Bronchial epithelial cell (primary cell): ENCODE measurements around the gene PTPN3. TPM values are rescaled to one million over a fixed set of nuclear protein-coding genes. Genes with fewer than 3 reads are reported as not detected.
A peak's percentile ranks its signal among the peaks of the same experiment; 100 is the strongest.

Experiments used
- DNase-seq: peaks from one replicate; pipeline ENCODE4 v3.0.0-alpha.2; 2010; ENCODE audit warnings: low read depth
- FAIRE-seq: peaks from 2 replicates; lab custom pipeline; 2011; peaks lifted over from hg19 to GRCh38; lab: Jason Lieb, UNC
- H3K27me3 ChIP-seq: 2 replicates; pipeline ENCODE4 v1.5.1; 2011; ENCODE audit warnings: low read length; ENCODE audit not compliant: control insufficient read depth, insufficient read depth
- H3K36me3 ChIP-seq: 2 replicates; pipeline ENCODE4 v1.5.1; 2011; ENCODE audit warnings: low read length; ENCODE audit not compliant: control insufficient read depth, insufficient read depth
- H3K4me3 ChIP-seq: 2 replicates; pipeline ENCODE4 v1.5.1; 2011; ENCODE audit warnings: mild to moderate bottlenecking, low read depth, low read length, control low read depth
- CTCF ChIP-seq: IDR thresholded peaks from 2 replicates; pipeline ENCODE4 v1.5.1; 2011; ENCODE audit warnings: mild to moderate bottlenecking, moderate library complexity, low read length, control low read depth, inconsistent platforms; ENCODE audit not compliant: insufficient read depth, severe bottlenecking
- total RNA-seq: library from RNA; depleted of rRNA; stranded (reverse); fragments of >200 nt; gene quantifications from 2 replicates; pipeline ENCODE4 v1.2.1, GENCODE V29; 2014

PTPN3 gene
- total RNA-seq, 1 donor from 2014 or later = 14.2 TPM

GRCh38 chr9:109467936-109468335 lies 30.2 kb downstream of the PTPN3 start:
- H3K27me3 ChIP-seq = no peaks in the 10 kb centered on the region
- no peaks in the 10 kb centered on the region for H3K36me3 ChIP-seq
- H3K4me3 ChIP-seq = no peak overlapping the region
- TF ChIP-seq CTCF = no peak
- DNase-seq (peak; percentile 71), FAIRE-seq (no peak)

DNA sequence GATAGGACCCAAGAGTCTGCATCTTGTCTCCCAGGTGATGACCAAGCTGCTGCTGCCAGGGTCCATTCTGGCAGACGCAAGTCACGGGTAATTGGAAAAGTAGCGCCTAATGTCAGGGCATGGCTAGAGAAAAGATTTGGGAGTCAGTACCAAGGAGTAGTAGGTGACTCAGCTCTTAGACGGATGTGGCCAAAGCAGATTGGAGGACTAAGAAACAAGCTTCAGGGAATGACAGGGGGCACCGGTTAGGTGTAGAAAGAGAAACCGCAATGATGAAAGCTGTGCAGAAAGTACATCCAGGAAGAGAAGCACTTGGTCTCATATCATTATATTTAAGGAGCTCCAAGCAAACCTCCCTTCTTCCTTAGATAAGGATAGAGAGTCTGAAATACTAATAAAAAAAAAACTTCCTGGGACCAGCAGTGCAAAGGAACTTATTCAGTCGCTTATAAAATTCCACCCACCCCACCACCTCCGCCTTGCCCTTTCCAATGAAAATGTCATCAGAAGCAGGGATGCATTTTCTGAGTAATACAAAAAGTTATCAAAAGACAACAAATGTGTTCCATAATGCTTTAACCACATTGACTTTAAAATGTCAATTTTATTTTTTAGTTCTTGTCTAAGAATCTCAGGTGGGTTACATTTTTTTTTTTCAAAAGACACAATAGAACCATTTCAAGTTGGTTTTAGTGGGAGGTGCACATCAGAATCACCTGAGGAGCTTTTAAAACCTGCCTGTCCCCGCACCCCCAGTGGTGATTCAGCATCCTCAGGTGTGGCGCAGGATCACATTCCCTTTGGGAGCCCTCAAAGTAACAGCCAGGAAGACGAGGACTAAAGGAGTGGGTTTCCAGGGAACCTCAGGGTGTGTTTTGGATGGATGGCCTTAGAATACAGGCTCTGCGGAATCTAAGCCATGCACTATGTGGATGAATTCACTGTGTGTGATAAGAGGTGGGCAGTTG lies 31.2 kb downstream of the PTPN3 start:
- Histone ChIP-seq H3K27me3 (no peaks in the 10 kb centered on the region), H3K36me3 (peaks cover 5% of the 10 kb centered on the region), H3K4me3 (no peak overlapping the region)
- no peak for TF ChIP-seq CTCF
- FAIRE-seq (no peak), DNase-seq (peak; percentile 70)

- no peak for TF ChIP-seq CTCF
- Histone ChIP-seq H3K4me3 (no peak overlapping the region), H3K27me3 (no peaks in the 10 kb centered on the region), H3K36me3 (peaks cover 6% of the 10 kb centered on the region)
- FAIRE-seq (no peak), DNase-seq (peak; percentile 47)
Observed at GRCh38 chr9:109463924-109464625, 34.0 kb downstream of the PTPN3 start.

DNA sequence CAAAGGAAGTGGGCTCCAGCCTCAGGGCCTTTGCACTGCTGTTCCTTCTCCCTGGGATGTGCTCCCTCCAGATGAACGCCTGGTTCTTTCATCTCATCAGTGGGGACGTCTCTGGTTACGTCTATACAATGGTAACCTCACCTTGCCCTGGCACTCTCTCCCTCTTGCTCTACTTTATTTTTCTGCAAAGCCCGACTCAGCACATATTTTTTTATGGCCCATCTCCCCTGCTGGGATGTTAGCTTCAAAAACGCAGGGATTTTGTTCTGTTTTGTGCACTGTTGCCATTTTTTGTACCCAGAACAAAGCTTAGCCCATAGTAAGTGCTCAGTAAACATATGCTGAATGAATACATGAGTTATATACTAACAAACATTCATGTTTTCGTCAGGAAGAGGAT lies 37.5 kb downstream of the PTPN3 start:
- DNase-seq = no peak
- no peak for FAIRE-seq
- Histone ChIP-seq H3K4me3 (no peak overlapping the region), H3K36me3 (peaks cover 8% of the 10 kb centered on the region), H3K27me3 (no peaks in the 10 kb centered on the region)
- TF ChIP-seq CTCF = no peak

DNA sequence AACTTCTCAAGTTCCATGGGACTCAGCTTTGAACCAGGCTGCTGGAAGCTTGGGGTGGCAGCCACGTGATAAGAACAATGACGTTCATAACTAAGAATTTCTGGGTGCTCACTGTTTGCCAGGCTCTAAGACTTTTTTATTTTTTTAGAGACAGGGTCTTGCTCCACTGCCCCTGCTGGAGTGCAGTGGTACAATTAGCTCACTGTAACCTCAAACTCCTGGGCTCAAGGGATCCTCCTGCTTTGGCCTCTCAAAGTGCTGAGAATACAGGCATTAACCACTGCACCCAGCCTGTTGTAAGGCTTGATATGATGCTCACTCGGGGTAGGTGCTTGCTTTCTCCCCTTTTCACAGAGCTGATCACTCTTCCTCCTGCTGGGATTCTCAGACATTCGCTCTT lies 38.7 kb downstream of the PTPN3 start:
- Histone ChIP-seq H3K27me3 (no peaks in the 10 kb centered on the region), H3K36me3 (peaks cover 8% of the 10 kb centered on the region), H3K4me3 (no peak overlapping the region)
- FAIRE-seq = no peak
- TF ChIP-seq CTCF = no peak
- no peak for DNase-seq
